HG02870 (cell line): ENCODE results near the gene SF3B5.
"Not testable (repeated sequence)": the region's sequence is repeated elsewhere in the genome, so short reads cannot be mapped to it uniquely, and the experiment has no call there.

Experiments used
- ATAC-seq: cut with Tn5 transposase; IDR thresholded peaks from one replicate; pipeline ENCODE4 v1.9.1; 2021; ENCODE audit warnings: mild to moderate bottlenecking, moderate library complexity; ENCODE audit not compliant: unreplicated experiment

Gene SF3B5

DNA sequence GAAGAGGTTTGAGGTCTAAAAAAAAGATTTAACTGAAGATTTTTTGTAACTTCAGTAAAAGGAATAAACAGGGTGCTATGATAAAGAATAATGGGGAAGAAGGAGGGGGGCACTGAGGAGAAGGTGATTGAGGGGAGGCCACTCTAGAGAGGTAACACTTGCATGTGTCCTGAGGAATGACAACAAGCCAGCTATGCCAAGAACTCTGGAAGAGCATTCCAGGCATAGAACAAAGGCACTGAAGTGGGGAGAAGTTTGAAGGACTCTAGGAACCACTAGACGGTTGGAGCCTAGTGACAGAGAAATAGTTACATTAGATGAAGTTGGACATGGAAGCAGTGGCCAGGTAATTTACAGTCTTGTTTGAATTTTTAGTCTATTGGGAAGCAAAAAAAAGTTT lies 10.8 kb upstream of the SF3B5 start:
- no peak for ATAC-seq

- peak; percentile 87 for ATAC-seq
Observed at GRCh38 chr6:144104898-144105487, 9.6 kb upstream of the SF3B5 start.

DNA sequence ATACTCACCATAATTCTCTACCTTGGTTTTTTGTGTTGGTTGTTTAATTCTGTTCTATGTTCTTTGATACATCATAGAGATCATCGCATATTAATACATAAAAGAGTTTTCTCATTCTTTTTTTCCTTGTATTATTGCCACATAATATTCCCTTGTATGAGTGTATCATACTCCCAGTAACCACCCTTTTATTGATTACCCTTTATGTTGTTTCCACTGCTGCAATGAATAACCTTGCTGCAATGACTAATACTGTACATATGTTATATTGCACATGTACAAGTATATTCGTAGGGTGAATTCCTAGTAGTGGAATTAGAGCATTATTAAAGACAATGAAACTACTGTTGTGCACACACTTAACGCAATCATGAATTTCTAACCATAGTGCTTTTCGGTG lies 9.1 kb upstream of the SF3B5 start:
- ATAC-seq: no peak

GRCh38 chr6:144103026-144103563 lies 7.7 kb upstream of the SF3B5 start:
- no peak for ATAC-seq

DNA sequence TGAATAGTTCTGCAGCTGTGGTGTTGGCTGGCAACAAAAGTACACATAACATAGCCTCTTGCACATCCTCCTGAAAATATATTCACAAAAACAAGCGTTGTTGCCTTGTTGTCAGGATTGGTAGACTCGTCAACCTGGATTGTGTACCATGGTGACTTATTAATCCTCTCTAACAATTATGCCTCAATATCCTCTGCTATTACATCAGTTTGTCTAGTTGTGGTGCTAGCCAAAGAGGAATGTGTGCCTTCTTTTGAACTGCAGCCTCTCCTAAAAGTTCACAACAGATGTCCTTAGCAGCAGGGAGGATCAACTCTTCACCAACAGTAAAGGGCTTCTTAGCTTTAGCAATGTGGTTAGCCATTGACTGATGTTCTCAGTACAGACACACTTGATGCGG lies 3.6 kb upstream of the SF3B5 start:
- no peak for ATAC-seq

DNA sequence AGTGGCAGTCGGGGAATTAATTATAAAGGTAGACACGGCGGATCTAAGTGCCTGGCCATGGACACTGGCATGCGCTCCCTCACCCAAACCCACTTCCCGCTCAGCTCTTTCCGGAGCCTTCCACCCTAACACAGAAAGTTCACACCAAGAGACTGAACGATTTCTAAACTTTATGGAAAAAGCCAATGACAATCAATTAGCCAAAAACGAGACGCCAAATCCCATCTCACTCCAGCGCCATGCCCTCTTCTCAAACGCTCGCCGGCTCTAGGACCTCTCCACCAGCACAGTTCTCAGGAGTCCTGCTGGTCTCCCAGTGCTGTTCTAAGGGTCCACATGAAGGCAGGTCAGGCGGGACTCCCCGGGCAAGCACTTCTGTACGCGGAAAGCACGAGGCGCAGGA lies 641 bp downstream of the SF3B5 start:
- peak; percentile 0 for ATAC-seq

- no peak for ATAC-seq
Observed at GRCh38 chr6:144093658-144094057, 1.7 kb downstream of the SF3B5 start.

GRCh38 chr6:144093236-144093635 lies 2.1 kb downstream of the SF3B5 start:
- no peak for ATAC-seq

- no peak for ATAC-seq
Observed at GRCh38 chr6:144090384-144090783, 5.0 kb downstream of the SF3B5 start.

DNA sequence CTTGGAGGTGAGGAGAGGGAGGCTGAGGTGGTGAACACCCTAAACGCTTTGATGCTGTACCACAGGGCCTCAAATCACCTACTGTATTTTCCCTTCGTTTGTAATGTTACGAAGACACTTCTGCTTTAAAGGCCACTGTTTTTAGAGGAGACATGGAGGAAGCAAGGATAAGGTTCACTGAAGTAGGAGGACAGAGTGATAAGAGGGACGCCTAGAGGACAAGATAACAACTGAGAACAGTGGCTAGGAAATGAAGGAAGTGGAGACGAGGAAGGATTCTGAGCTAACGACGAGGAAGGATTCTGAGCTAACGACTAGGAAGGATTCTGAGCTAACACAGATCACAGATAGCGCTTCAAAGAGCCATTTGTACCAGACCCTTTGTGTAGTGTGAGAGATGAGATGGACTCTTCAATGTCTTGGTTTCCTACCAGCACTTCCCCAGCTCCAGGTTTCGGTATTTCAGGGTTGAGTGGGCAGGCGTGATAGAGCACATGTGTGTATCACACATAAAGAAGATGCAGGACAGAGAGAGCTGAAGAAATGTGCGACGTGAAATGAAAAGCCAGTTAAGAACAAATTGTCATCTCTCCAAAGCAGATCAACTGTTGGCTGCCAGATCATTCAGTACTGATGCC lies 7.5 kb downstream of the SF3B5 start:
- peak; percentile 63 for ATAC-seq

DNA sequence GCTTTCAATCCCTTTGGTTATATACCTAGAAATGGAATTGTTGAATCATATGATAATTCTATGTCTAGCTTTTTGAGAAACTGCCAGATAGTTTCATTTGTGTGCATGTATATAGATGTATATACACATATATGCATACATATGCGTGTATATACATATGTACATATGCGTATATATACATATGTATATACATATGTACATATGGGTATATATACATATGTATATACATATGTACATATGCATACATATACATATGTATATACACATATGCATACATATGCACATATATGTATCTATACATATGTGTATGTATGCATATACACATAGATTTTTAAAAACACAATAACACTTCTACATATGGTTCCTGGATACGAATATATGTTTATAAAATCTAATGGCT lies 8.4 kb downstream of the SF3B5 start:
- no peak for ATAC-seq

DNA sequence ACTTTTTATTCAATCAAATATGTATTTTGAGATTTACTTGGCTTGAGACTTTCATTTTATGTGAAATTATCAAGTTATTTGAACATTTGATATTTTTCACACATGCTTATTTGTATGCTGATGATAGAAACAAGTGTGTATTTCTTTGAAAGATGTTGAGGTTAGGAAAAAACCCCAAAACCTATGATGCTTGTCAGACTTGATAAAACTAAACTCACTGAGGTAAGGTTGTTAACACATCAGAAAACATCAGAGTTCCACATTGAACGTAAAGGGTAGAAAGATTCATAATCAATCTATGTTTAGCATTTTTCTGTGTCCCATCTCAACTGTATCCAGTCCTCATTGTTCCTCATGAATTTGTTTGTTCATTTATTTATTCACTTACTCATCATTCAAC lies 12.2 kb downstream of the SF3B5 start:
- ATAC-seq: no peak

GRCh38 chr6:144082412-144082811 lies 13.0 kb downstream of the SF3B5 start:
- not testable (repeated sequence) for ATAC-seq

DNA sequence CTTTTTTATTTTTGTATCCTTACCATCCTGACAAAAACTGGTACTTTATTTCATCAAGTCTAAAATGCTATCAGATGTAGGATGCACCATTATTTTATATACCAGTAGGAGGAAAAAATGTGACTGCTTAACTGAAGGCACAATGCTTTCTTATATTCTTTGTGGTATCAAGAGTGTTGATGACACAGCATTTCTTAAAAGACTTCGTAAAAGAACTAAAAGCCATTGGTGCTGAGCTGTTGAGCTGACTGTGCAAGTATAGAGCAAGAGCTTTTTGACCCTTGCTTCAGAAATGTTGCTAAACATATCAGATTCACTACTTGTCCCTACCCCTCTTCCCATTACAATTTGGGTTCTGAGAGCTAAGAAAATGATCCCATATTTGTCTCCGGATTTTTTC lies 17.5 kb downstream of the SF3B5 start:
- ATAC-seq: no peak

DNA sequence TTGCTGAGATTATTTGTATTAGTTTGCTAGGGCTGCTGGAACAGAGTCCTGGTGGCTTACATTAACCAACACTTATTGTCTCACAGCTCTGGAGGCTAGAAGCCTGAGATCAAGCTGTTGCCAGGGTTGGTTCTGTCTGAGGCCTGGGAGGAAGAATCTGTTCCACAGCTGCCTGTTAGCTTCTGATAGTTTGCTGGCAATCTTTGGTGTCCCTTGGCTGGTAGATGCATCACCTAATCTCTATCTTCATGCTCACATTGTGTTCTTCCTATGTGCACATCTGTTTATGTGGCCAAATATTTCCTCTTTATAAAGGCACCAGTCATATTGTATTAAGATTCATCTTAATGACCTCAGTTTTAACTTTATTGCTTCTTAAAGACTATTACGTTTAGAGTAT lies 19.5 kb downstream of the SF3B5 start:
- ATAC-seq: no peak

- peak; percentile 66 for ATAC-seq
Observed at GRCh38 chr6:144075187-144075586, 20.2 kb downstream of the SF3B5 start.

DNA sequence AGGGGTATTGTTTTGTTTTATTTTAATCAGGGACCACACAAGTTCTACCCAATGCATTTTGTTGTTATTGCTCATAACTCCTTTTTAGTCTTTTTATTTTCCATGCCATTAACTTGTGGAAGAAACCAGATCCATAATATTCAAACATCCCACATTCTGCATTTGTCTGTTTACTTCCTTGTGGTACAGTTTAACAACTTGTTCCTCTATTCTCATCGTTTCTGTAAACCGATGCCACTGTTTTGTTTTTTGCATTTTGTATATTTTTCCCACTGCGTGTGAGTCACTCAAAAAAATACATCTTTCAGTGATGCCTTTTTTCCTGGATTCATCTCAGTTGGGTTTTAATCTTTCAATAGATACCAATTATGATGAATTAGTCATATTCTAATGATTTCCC lies 22.3 kb downstream of the SF3B5 start:
- no peak for ATAC-seq

DNA sequence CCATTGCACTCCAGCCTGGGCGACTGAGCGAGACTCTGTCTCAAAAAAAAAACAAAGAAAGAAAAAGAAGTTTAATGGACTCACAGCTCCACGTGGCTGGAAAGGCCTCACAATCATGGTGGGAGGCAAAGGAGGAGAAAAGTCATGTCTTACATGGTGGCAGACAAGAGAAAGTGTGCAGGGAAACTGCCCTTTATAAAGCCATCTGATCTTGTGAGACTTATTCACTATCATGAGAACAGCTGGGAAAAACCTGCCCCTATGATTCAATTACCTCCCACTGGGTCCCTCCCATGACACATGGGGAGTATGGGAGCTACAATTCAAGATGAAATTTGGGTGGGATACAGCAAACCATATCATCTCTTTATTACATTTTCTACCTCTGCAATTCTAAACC lies 25.9 kb downstream of the SF3B5 start:
- no peak for ATAC-seq

DNA sequence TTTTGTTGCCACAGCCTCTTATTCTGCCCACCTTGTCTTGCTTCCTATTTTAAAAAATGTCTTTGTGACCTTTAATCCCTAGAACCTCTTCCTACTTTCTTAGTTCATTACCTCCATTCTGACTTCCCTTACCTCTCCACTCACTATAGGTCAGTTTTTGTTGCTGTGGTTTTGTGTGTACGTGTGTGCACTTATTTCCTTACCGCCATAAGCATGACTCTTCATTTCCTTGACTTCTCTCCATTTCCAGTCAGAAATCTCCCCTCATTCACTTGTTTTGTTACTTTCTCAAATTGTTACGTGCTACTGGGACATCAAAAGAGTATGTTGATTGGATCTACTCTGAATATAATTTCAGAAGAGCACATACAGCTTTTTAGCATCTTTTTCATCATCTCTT lies 26.6 kb downstream of the SF3B5 start:
- no peak for ATAC-seq

GRCh38 chr6:144066741-144067484 lies 28.5 kb downstream of the SF3B5 start:
- ATAC-seq: peak; percentile 32

DNA sequence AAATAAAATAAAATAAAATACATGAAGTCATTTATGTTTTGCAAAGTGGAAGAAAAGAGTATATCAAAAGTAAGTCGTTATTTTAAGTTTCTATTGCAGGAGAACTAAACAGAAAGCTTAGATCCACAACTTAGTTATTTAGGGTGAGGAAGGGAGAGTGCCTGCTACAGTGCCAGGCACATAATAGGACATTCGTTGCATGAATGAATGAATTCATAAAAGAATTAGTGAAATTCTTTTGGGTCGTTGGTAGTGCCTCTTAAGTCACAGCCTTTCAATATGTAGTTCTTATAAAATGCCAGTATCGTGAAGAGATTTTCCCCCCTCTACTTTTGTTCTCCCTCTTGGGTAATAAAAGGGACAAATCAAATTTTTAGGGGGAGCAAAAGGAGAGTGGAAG lies 29.1 kb downstream of the SF3B5 start:
- ATAC-seq: no peak

- ATAC-seq: no peak
Observed at GRCh38 chr6:144065213-144065660, 30.1 kb downstream of the SF3B5 start.
